Endometrial microvascular endothelial cells (primary cell): Measurements from ENCODE around the gene SLC22A2. TPM values are rescaled to one million over a fixed set of nuclear protein-coding genes. Genes with fewer than 3 reads are reported as not detected.

Experiments used
- in situ Hi-C: cut with HindIII; loops from 2 replicates; pipeline ENCODE4 v1.10.0; 2017; ENCODE audit warnings: low sequenced_read_pairs, low pct_unique_long_range_greater_than_20kb; ENCODE audit errors: inconsistent ontology term
- total RNA-seq: library from RNA; depleted of rRNA; stranded (reverse); fragments of >200 nt; gene quantifications from one replicate; pipeline ENCODE4 v1.2.3, GENCODE V29; 2015; ENCODE audit errors: inconsistent ontology term

Gene SLC22A2
- total RNA-seq, 1 donor from 2014 or later = not detected

DNA sequence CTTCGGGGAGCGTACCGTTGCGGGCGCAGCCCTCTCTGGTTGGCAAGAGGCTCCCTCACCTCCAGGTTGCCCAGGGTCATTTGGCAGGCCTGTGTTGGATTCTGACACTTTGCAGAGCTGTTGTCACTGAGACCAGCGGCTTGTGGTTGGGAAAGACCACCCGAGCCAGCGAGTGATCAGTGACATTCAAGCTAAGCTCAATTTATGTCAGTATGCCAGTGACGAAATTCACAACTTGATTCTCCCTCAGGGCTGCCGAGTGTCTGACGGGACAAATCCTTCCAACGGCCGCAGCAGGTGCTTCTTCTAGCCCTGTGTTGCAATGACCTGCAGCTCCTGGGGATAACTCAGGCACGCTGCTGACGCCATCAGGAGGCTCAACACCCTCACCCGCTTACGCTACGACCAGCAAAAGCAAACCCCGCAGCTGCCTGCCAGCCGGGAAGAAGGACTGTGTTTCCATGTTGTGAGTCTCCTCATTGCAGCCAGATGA lies 16.9 kb upstream of the SLC22A2 start:
- in situ Hi-C loops = no loop called here

- in situ Hi-C loops = no loop called here
These were observed 16.4 kb upstream of the SLC22A2 start for GRCh38 chr6:160274871-160275510.

DNA sequence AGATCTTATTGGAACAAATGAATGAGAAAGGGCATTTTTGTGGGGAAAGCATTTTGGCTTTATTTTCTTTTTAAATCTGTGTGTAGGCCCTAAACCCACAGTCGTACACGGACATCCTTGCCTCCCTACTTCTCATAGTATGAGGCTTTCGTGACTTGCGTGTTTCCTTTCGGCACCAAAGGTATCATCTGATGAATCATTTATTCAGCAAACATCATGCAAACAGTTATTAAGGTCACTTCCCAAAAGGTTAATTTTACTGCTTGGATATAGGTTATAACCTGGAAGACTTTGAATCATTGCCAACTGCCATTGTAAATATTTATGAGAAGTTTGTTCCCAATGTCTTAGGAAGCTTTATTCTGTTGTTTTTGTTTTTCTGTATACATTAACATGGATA lies 15.1 kb upstream of the SLC22A2 start:
- in situ Hi-C loops = no loop called here

GRCh38 chr6:160273196-160273595 lies 14.6 kb upstream of the SLC22A2 start:
- in situ Hi-C loops = no loop called here

DNA sequence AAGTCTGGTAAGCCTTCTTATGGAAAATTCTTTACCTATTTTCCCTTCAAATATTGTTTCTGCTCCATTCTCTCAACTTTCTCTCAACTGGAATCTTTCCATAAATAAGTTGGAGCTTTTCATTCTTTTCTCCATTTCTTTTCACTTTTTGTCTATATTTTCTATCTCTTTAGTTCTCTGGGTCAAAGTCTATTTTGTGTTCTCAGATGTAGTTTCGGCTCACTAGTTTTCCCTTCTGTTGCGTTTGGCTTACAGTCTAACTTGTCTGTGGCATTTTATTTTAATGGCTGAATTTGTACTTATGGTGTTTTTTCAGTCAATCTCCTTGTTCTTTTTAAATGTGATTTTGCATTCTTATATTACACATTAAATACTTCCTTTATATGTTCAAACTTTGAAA lies 14.1 kb upstream of the SLC22A2 start:
- in situ Hi-C loops = no loop called here

GRCh38 chr6:160270347-160270746 lies 11.7 kb upstream of the SLC22A2 start:
- in situ Hi-C loops = no loop called here

- in situ Hi-C loops = no loop called here
These were observed 11.2 kb upstream of the SLC22A2 start for GRCh38 chr6:160269771-160270170.

DNA sequence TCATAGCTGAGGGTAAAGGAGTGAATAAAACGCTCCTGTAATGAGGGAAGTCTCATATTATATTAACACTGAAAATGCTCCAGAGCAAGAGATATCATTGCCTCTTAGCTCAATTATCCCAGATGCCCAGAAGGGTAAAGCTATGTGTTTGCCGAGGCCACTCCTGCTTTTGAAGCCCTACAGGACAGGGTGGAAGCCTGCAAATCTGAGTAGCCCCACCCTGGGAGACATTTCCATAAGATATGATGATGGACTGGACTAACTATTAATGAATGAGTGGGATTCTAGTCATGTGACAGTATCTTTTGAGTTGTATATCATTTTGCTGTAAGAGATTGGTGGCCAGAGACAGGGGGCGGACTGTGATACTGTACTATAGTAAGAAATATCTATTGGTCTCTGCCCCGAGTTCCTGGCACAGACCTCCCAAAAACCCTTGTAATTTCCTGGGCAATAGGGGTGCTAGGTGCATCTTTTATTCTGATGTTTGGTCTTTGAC lies 10.5 kb upstream of the SLC22A2 start:
- in situ Hi-C loops = no loop called here

DNA sequence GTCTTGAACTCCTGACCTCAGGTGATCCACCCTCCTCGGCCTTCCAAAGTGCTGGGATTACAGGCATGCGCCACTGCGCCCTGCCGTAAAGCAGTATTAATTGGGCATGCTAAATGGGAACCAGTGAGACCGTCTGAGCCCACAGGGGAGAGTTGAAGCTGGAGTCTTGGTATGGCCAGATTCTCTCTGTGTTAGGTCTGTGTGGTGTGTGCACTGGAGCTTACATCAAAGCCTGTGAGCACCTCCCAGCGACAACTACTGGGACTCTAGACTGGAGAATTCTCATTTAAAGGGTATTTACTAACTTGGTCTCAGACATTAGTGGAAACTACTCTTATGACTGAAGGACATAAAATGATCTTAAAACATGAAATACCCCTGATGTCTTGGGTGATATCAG lies 8.5 kb upstream of the SLC22A2 start:
- in situ Hi-C loops = no loop called here

DNA sequence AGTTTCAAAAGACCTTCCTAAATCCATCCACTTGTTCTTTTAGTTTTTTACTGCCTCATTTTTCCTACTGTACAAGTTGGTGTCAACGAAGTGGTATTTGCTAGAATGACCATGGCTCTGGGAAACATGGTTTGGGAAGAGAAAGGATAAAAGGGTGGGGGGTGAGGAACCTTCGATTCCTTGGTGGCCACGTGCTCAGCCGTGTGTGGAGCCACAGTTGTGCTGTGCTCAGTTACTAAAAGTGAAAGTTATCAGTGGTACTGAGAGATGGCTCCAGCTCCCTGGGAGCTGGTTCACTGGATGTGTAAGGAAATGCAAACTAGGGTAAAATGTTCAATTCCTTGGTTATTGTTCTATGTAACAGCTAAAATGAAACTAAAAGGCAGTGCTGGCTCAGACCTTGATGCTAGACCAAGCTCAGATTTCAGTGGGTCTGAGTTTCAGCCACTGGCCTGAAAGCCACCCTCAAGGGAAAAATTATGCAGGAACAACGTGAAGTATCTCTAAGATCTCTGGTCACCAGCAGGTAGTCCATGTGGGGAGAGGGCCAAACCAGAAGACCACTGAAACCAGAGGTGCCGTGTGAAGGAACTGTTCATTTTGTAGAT lies 7.4 kb upstream of the SLC22A2 start:
- in situ Hi-C loops = no loop called here

- in situ Hi-C loops = no loop called here
These were observed 5.5 kb upstream of the SLC22A2 start for GRCh38 chr6:160264061-160264612.

DNA sequence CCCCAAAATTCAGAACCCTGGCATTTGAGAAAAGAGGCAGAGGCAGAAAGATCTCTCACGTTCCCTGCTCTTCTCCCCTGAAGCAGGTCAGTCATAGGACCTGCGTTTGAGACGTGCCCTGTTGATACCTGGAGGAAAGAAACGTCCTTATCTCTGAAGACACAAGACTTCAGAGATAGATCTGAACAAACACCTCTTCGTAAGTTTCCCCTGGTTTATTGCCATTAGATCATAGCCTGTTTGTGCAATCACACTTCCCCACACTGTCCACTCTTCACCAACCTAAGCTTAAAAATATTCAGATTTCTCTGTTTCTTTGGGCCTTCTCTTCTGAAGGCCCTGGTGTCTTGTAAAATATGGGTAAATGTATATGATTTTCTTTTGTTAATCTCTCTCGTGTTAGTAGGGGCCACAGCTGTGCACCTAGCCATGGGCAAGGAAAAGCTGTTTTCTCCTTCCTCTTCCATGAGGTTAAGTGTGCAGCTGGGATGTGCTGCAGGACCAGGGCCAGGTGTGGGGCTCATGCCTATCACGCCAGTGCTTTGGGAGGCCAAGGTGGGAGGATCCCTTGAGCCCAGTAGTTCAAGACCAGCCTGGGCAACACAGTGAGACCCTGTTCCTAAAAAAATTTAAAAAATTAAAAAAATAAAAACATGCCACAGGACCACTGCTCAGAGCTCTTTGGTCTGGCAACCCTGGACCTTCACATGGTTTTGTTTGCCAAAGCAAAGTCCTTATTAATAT lies 4.7 kb upstream of the SLC22A2 start:
- in situ Hi-C loops = no loop called here

GRCh38 chr6:160261991-160262680 lies 3.5 kb upstream of the SLC22A2 start:
- in situ Hi-C loops = no loop called here

DNA sequence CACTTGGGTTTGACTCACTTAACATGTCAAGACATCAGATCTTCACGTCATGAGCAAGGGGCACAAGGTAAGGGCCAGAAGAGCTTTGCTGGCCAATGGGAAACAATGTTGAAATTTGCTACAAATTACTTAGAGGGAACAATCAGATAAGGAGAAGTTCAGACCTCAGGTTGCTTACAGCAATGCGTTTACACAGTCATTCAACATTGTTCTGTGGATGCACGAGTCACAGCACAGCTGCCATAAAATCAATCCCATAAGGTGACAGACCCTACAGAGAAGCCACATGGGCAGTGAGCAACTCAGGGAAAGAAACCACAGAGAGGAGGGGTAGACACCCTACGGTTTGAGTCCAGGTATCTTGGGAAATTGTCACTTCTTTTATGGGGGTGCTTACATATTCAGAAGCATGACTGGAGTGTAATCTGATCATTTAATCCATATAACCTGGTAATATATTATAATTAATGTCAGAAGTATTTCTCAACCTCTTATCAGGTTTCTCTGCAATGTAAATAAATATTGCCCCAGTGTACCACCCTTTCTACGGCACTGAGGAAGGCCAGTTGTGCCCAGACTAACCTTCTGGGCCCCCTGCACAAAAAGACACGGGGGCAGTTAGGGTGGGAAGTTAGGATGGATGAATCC lies 2.3 kb upstream of the SLC22A2 start:
- in situ Hi-C loops = no loop called here

GRCh38 chr6:160260367-160260766 lies 1.7 kb upstream of the SLC22A2 start:
- in situ Hi-C loops = no loop called here

- in situ Hi-C loops = no loop called here
These were observed 977 bp upstream of the SLC22A2 start for GRCh38 chr6:160259598-160259997.

DNA sequence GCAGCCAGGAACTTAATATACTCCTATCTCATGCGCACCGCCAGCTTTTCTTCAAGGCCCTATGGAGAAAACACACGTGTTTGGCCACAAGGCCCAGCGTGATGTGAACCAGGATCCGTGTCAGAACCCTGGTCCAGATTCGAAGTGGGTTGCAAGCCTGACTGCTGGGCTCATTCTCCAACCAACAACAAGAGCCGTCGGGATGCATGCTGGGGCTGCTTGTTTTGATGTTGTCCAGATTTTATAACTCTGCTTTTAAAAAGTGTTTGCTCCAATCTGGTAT lies 463 bp upstream of the SLC22A2 start:
- in situ Hi-C loops = no loop called here

DNA sequence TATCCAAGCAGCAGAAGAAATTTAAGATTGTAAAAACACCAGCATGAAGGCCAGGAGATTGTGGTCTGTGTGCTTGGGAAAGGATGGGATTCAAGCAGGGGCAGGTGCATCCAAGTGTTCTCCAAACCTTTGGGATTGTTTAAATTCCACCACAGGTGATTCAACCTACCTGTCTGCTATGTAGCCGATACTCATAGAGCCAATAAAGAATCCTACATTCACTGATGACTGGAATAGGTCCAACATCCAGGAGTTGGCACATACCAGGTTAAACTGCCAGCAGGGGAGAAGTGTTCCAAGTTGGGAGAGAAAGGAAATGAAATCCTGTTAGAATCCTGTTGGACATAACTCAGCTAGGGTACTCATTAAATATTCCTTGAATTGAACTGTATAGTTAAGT lies 2.2 kb downstream of the SLC22A2 start:
- in situ Hi-C loops = no loop called here
